ENCODE results near the gene PRSS57. TPM values are rescaled to one million over a fixed set of nuclear protein-coding genes. Genes with fewer than 3 reads are reported as not detected.

Gene PRSS57
- total RNA-seq, 2 donors from 2014 or later = 1.7 TPM; not detected in 1

- DNase-seq (ENCODE audit: low spot score) = no peak
- no peak overlapping the region for H3K27ac ChIP-seq
- H3K4me3 ChIP-seq = no peak overlapping the region
- no peaks in the 10 kb centered on the region for H3K9me3 ChIP-seq
- 88% methylated on average over 19 of the region's 19 CpGs for WGBS
- no peaks in the 10 kb centered on the region for H3K36me3 ChIP-seq
- TF ChIP-seq CTCF (IDR thresholded peaks at IDR 0.05) (no peak), POLR2A (IDR thresholded peaks at IDR 0.05) (no peak), POLR2AphosphoS5 (IDR thresholded peaks at IDR 0.05) (no peak)
- peaks cover 31% of the 10 kb centered on the region for H3K4me1 ChIP-seq (replicated peaks)
- intact Hi-C loops (cut with DNase I) = no loop called here
- H3K27me3 ChIP-seq (replicated peaks; ENCODE audit: insufficient read depth) = no peaks in the 10 kb centered on the region
These were observed 37.6 kb downstream of the PRSS57 start for GRCh38 chr19:657611-658010.

- peaks cover 31% of the 10 kb centered on the region for H3K4me1 ChIP-seq (replicated peaks)
- H3K27ac ChIP-seq = no peak overlapping the region
- intact Hi-C loops (cut with DNase I) = no loop called here
- no peaks in the 10 kb centered on the region for H3K9me3 ChIP-seq
- H3K36me3 ChIP-seq = no peaks in the 10 kb centered on the region
- no peaks in the 10 kb centered on the region for H3K27me3 ChIP-seq (replicated peaks; ENCODE audit: insufficient read depth)
- DNase-seq (ENCODE audit: low spot score) = no peak
- no peak for TF ChIP-seq POLR2A (IDR thresholded peaks at IDR 0.05)
- no peak for TF ChIP-seq POLR2AphosphoS5 (IDR thresholded peaks at IDR 0.05)
- no peak for TF ChIP-seq CTCF (IDR thresholded peaks at IDR 0.05)
- H3K4me3 ChIP-seq = no peak overlapping the region
- 88% methylated on average over 40 of the region's 43 CpGs for WGBS
These were observed 38.3 kb downstream of the PRSS57 start for GRCh38 chr19:656751-657559.

- 69% methylated on average over 17 of the region's 17 CpGs for WGBS
- Histone ChIP-seq H3K27me3 (replicated peaks; ENCODE audit: insufficient read depth) (no peaks in the 10 kb centered on the region), H3K27ac (no peak overlapping the region), H3K4me1 (replicated peaks) (peaks cover 18% of the 10 kb centered on the region), H3K36me3 (peaks cover 0 to 6% of the 10 kb centered on the region in 2 donors), H3K9me3 (no peaks in the 10 kb centered on the region), H3K4me3 (no peak overlapping the region)
- TF ChIP-seq CTCF (IDR thresholded peaks at IDR 0.05) = no peak
- TF ChIP-seq POLR2A (IDR thresholded peaks at IDR 0.05) = no peak
- TF ChIP-seq POLR2AphosphoS5 (IDR thresholded peaks at IDR 0.05) = no peak
- intact Hi-C loops (cut with DNase I) = no loop called here
- no peak for DNase-seq (ENCODE audit: low spot score)
These were observed 39.6 kb downstream of the PRSS57 start for GRCh38 chr19:655691-656090.

- no peak for DNase-seq (ENCODE audit: low spot score)
- WGBS = 86% methylated on average over 17 of the region's 17 CpGs
- intact Hi-C loops (cut with DNase I) = no loop called here
- Histone ChIP-seq H3K36me3 (peaks cover 0 to 6% of the 10 kb centered on the region in 2 donors), H3K9me3 (no peaks in the 10 kb centered on the region), H3K4me1 (replicated peaks) (no peaks in the 10 kb centered on the region), H3K4me3 (no peak overlapping the region), H3K27me3 (replicated peaks; ENCODE audit: insufficient read depth) (no peaks in the 10 kb centered on the region), H3K27ac (no peak overlapping the region)
- no peak for TF ChIP-seq POLR2AphosphoS5 (IDR thresholded peaks at IDR 0.05)
- TF ChIP-seq CTCF (IDR thresholded peaks at IDR 0.05) = no peak
- TF ChIP-seq POLR2A (IDR thresholded peaks at IDR 0.05) = no peak
These were observed 41.8 kb downstream of the PRSS57 start for GRCh38 chr19:653425-653824.
